Stimulated activated CD4-positive, alpha-beta T cell treated with anti-CD3 and anti-CD28 coated beads, Interleukin-4, amount 100 ng/mL, for 24 hours (primary cell): ENCODE results near the gene OSBPL6.
"Not testable (repeated sequence)": the region's sequence is repeated elsewhere in the genome, so short reads cannot be mapped to it uniquely, and the experiment has no call there.

Experiments
- DNase-seq: peaks from one replicate; pipeline ENCODE4 v3.0.0-alpha.2; 2020

OSBPL6 gene

GRCh38 chr2:178367344-178367743 lies 173.0 kb downstream of the OSBPL6 start:
- no peak for DNase-seq

GRCh38 chr2:178374865-178375264 lies 180.6 kb downstream of the OSBPL6 start:
- DNase-seq: no peak

GRCh38 chr2:178377046-178377445 lies 182.7 kb downstream of the OSBPL6 start:
- no peak for DNase-seq

GRCh38 chr2:178379162-178380004 lies 185.1 kb downstream of the OSBPL6 start:
- no peak for DNase-seq

GRCh38 chr2:178380763-178381162 lies 186.5 kb downstream of the OSBPL6 start:
- DNase-seq: no peak

- no peak for DNase-seq
These were observed 189.4 kb downstream of the OSBPL6 start for GRCh38 chr2:178383718-178384117.

- DNase-seq: no peak
These were observed 191.4 kb downstream of the OSBPL6 start for GRCh38 chr2:178385595-178386148.

- no peak for DNase-seq
These were observed 192.8 kb downstream of the OSBPL6 start for GRCh38 chr2:178386986-178387597.

GRCh38 chr2:178388287-178388686 lies 194.0 kb downstream of the OSBPL6 start:
- DNase-seq: no peak

GRCh38 chr2:178391701-178392100 lies 197.4 kb downstream of the OSBPL6 start:
- no peak for DNase-seq

- DNase-seq: no peak
These were observed 197.9 kb downstream of the OSBPL6 start for GRCh38 chr2:178392215-178392614.

GRCh38 chr2:178394859-178395258 lies 200.5 kb downstream of the OSBPL6 start:
- DNase-seq: no peak

GRCh38 chr2:178395295-178395694 lies 201.0 kb downstream of the OSBPL6 start:
- DNase-seq: no peak

GRCh38 chr2:178395941-178396570 lies 201.7 kb downstream of the OSBPL6 start:
- no peak for DNase-seq

- DNase-seq: no peak
These were observed 202.8 kb downstream of the OSBPL6 start for GRCh38 chr2:178397002-178397605.

- DNase-seq: no peak
These were observed 207.7 kb downstream of the OSBPL6 start for GRCh38 chr2:178401994-178402437.

GRCh38 chr2:178403671-178404306 lies 209.5 kb downstream of the OSBPL6 start:
- DNase-seq: no peak

GRCh38 chr2:178404368-178404767 lies 210.1 kb downstream of the OSBPL6 start:
- DNase-seq: no peak

- DNase-seq: no peak
These were observed 214.9 kb downstream of the OSBPL6 start for GRCh38 chr2:178409261-178409660.

GRCh38 chr2:178412047-178412446 lies 217.7 kb downstream of the OSBPL6 start:
- DNase-seq: no peak

GRCh38 chr2:178412453-178412852 lies 218.1 kb downstream of the OSBPL6 start:
- not testable (repeated sequence) for DNase-seq

- DNase-seq: peak; percentile 76
These were observed 219.4 kb downstream of the OSBPL6 start for GRCh38 chr2:178413472-178414265.
